NCI-H1092 treated with DMSO at 0.1 percent for 48 hours (cell line): ENCODE measurements around the gene LIN28B.

Experiments used
- DNase-seq: peaks from one replicate; lab custom pipeline; 2025; lab: John Stamatoyannopoulos, UW

Gene LIN28B

DNA sequence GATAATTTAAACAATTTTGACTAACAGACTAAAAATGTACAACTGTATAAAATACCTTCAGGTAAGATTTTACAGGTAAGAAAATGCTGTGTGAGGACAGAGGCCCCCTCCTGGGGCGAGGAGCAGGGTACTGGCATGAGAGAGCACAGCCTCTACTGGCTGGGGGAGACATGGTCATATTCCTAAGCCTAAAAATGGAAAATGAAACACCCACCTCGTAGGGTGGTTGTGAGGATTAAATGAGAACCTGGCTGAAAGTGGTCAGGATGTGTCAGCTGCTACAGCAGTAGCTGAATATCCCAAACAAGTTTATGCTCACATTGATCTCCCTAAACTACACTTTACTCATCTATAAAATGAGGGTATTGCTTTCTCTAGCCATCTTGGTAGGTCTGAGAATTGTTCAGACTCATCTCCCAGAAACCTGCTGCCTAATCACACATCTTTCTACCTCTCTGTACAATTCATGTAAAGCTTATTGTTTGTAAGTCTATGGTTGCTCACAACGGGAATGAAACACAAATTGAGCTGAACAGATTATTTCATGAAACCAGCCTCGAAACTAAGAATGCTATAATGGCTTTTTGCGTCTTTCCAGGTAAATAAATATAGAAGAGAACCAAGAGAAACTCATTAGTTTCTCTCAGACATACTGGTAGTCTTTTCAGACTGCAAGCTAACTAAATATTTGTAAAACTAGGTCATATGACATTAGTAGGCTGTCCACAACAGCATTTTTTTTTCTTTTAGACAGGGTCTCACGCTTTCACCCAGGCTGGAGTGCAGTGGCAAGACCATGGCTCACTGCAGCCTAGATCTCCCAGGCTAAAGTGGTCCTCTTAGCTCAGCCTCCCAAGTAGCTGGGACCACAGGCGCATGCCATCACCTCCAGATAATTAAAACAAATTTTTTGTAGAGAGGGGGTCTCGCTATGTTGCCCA, 153.3 kb downstream of the LIN28B start:
- no peak for DNase-seq

DNA sequence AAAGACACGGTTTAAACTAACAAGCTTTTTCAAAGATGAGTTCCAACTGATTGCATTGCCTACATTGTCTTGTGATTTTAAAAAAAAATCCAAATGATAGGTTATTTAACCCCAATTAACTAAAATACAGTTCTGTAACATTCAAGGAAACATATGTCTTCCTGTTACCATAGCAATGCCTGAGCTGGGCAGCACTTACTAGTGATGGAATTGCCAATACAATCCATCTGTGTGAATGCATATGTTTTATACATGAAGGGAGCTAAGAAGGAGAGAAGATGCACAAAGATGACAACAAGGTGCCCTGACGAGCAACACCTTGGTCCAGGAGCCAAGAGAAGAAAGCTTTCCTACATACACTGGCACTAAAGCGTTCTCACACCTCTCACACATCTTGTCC, 154.2 kb downstream of the LIN28B start:
- DNase-seq = no peak

DNA sequence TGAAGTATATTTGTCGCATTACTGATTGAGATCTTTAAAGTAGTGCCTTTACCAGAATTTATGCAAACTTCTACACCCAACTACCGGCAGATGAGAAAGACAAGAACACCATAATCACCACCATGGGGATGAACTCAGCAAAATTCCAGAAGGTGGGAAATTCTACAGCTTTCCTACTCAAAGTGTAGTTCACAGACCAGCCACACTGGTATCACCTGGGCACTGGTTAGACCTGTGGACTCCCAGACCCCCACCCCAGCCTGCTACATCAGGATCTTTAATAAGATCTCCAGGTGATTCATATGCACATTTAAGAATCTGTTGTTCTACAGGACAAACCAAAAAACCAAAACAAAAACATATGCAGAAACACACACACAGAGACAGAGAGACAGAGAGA, 155.0 kb downstream of the LIN28B start:
- no peak for DNase-seq

DNA sequence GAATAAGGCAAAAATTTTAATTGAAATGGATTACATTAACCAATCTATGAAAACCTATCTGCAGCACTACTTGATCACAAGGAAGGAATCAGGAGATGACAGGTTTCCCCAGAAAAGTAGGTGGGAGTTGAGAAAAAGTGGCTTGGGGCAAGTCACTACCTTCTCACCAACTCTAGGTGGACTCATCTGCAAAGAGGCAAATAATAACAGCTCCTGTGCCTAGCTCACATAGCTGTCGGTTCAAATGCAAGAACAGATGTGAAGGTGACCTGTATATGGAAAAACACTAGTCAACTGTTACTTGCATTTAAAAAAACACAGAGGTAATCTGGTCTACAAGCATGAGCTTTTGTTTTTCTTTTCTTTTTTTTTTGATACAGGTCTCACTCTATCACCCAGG, 155.7 kb downstream of the LIN28B start:
- no peak for DNase-seq

DNA sequence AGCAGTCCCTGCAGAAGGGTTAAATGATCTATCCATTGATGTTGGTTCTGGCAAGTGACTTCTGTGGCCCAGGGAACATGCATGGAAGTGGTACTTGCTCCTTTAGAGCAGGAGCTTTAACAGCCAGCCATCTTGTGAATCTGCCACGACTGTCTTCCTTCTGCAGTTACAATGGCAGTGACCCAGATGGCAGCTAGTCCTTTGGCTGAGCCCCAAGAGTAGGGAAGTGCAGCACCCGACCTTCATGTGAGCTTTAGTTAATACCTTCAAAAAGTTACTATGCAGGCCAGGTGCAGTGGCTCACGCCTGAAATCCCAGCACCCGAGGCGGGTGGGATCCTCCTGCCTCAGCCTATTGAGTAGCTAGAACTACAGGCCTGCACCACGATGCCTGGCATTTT, 156.5 kb downstream of the LIN28B start:
- DNase-seq = no peak

DNA sequence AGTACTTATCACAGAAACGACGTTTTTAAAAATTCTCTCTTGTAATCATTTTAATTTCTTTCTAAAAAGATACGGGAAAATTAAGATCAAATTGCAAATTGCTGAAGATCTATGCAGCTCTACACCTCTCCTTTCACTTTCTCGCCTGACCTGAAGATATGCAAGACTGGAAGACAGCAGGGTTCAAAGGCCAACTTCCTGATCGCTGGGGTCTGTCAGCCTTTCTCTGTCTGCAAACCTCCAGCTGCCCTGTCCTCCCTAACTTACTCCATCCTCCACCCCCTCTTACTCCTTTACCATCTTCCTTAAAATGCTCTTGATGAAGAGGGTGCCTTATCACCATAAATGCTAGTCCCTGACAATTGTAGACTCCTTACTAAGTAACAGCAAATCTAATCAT, 159.2 kb downstream of the LIN28B start:
- no peak for DNase-seq

DNA sequence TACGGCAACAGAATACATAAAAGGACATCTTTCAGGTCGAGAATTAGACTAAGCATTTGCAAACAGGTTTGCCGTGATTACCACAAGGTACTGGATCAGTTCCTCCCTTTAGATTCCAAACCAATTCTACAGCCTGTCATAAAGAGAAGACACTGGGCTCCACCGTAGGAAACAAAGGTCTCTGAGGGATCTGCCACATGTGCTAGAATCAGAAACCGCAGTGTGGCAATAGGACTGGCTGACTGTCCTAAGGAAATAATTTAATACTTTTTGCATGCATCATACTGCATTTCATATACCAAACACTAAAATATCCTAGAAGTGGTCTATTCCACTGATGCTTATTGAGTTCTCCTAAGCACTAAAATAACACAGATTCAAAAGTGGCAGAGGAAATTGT, 163.7 kb downstream of the LIN28B start:
- no peak for DNase-seq

DNA sequence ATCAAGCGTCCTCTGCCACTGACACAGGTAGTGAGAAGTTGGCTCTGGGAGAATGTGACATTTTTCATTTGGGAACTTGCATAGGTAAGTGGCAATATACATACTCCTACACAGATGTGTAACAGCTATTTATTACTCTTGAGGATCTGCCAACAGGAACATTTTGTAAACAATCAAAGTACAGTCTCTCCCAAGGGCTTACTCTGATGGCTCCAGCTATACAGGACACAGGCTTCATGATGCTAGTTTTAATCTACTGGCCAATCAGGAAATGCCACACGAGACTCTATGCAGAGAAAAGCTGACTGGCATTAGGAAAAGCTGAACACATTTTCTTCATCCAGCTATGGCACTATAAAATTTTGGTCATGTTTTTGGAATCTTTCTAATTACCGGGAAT, 165.1 kb downstream of the LIN28B start:
- DNase-seq = no peak

DNA sequence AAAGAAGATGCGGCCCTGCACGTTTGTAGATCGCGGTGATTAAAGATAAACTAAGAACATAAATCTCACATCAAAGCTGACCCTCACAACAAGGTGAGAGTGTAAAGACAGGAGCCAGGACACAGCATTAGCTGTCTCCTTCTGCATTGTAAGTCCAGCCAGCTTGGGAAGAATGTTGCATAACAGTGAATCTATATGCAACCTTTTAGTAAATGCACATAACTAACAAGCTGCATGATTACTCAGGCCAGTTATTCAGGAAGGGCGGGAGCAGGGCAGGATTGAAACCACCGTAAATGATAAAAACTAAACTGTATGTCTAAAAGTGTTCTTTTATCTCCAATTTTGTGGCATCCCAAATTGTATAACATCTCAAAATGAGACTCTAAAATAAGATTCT, 165.8 kb downstream of the LIN28B start:
- no peak for DNase-seq
